Keratinocyte (primary cell): ENCODE data around the gene ITPKB. TPM values are rescaled to one million over a fixed set of nuclear protein-coding genes. Genes with fewer than 3 reads are reported as not detected.

ENCODE experiments used
- DNase-seq: peaks from one replicate; pipeline ENCODE4 v3.0.0-alpha.2; 2011; ENCODE audit warnings: low read depth, missing footprints, low spot score
- FAIRE-seq: peaks from 2 replicates; lab custom pipeline; 2011; peaks lifted over from hg19 to GRCh38; lab: Jason Lieb, UNC
- H2AFZ ChIP-seq: 2 replicates; pipeline ENCODE4 v1.6.0; 2012; ENCODE audit warnings: low read length, control low read depth, inconsistent platforms; ENCODE audit not compliant: control insufficient read depth
- H3K27ac ChIP-seq: 2 replicates; pipeline ENCODE4 v1.5.1; 2011; ENCODE audit warnings: low read length; ENCODE audit not compliant: control insufficient read depth, insufficient read depth
- H3K27me3 ChIP-seq: 3 replicates; pipeline ENCODE4 v1.6.0; 2011; ENCODE audit warnings: low read length; ENCODE audit not compliant: control insufficient read depth, insufficient read depth; ENCODE audit errors: extremely low read depth
- H3K36me3 ChIP-seq, 2 experiments: 2 replicates in 1 of 2; 3 replicates in 1 of 2; pipeline ENCODE4 v1.5.1; 2011; ENCODE audit warnings: low read length in 2 of 2, mild to moderate bottlenecking in 1 of 2; ENCODE audit not compliant: control insufficient read depth in 2 of 2, insufficient read depth in 2 of 2; ENCODE audit errors: extremely low read depth in 1 of 2
- H3K4me1 ChIP-seq: 3 replicates; pipeline ENCODE4 v1.5.1; 2011; ENCODE audit warnings: low read length; ENCODE audit not compliant: control insufficient read depth, insufficient read depth; ENCODE audit errors: extremely low read depth
- H3K4me2 ChIP-seq: 3 replicates; pipeline ENCODE4 v1.6.0; 2011; ENCODE audit warnings: low read depth, low read length; ENCODE audit not compliant: control insufficient read depth, insufficient read depth; ENCODE audit errors: extremely low read depth
- H3K4me3 ChIP-seq, 3 experiments: fragments of 200-600 bp in 1 of 3; sonication (generic) in 1 of 3; 2 replicates in 2 of 3; 3 replicates in 1 of 3; pipeline ENCODE4 v1.5.1; 2011 to 2016; ENCODE audit warnings: low read length in 3 of 3, mild to moderate bottlenecking in 3 of 3, control low read depth in 2 of 3, inconsistent platforms in 1 of 3, low read depth in 1 of 3, mixed read lengths in 1 of 3, mixed run types in 1 of 3, moderate library complexity in 1 of 3; ENCODE audit not compliant: control insufficient read depth in 2 of 3, insufficient read depth in 2 of 3; ENCODE audit errors: extremely low read depth in 1 of 3
- H3K79me2 ChIP-seq: 2 replicates; pipeline ENCODE4 v1.6.0; 2012; ENCODE audit warnings: low read length; ENCODE audit not compliant: control insufficient read depth, insufficient read depth
- H3K9ac ChIP-seq: 3 replicates; pipeline ENCODE4 v1.6.0; 2011; ENCODE audit warnings: low read length; ENCODE audit not compliant: control insufficient read depth, insufficient read depth; ENCODE audit errors: extremely low read depth
- H3K9me1 ChIP-seq: 3 replicates; pipeline ENCODE4 v1.6.0; 2011; ENCODE audit warnings: low read length; ENCODE audit not compliant: control insufficient read depth, insufficient read depth; ENCODE audit errors: extremely low read depth
- H3K9me3 ChIP-seq: 2 replicates; pipeline ENCODE4 v1.5.1; 2012; ENCODE audit warnings: low read depth, low read length; ENCODE audit not compliant: control insufficient read depth
- H4K20me1 ChIP-seq: 3 replicates; pipeline ENCODE4 v1.6.0; 2011; ENCODE audit warnings: low read length; ENCODE audit not compliant: control insufficient read depth, insufficient read depth; ENCODE audit errors: extremely low read depth
- CTCF ChIP-seq, 3 experiments: IDR thresholded peaks in 1 of 3; conservative IDR thresholded peaks in 1 of 3; optimal IDR thresholded peaks in 1 of 3; 2 replicates in 2 of 3; 3 replicates in 1 of 3; pipeline versions ENCODE3 to v1.5.1; 2011; ENCODE audit warnings: low read length in 3 of 3, mild to moderate bottlenecking in 3 of 3, moderate library complexity in 2 of 3, control low read depth in 1 of 3, inconsistent platforms in 1 of 3; ENCODE audit not compliant: insufficient read depth in 2 of 3; ENCODE audit errors: extremely low read depth in 1 of 3
- EZH2 ChIP-seq: IDR thresholded peaks from one replicate; pipeline ENCODE4 v1.6.1; 2012; ENCODE audit warnings: inconsistent platforms, mild to moderate bottlenecking, low read length, moderate library complexity
- dilution Hi-C: fragments of 300-500 bp; cut with MboI; formaldehyde crosslinking; loops from one replicate; pipeline ENCODE4 v1.7.0; 2020; ENCODE audit warnings: low sequenced_read_pairs; ENCODE audit not compliant: extremely low pct_ligation_motif_present
- polyA plus RNA-seq, 5 experiments: library from polyadenylated mRNA; depleted of rRNA in 3 of 5; stranded (reverse) in 3 of 5; stranded (forward) in 1 of 5; unstranded in 1 of 5; fragments of >200 nt; gene quantifications; 1 replicate in 1 of 5; 2 replicates in 3 of 5; 3 replicates in 1 of 5; pipeline versions ENCODE4 v1.2.1 to v1.2.3, GENCODE V29; 2011 to 2012; ENCODE audit warnings: missing spikeins in 2 of 5, low read depth in 1 of 5, low replicate concordance in 1 of 5

Gene ITPKB
- polyA plus RNA-seq, 1 donor (not counting 4 experiments of a cell fraction or from before 2014, with no cell fraction given), result 3.2 TPM

GRCh38 chr1:226697151-226697928 lies 41.7 kb downstream of the ITPKB start:
- Histone ChIP-seq H4K20me1 (peaks cover 4% of the 10 kb centered on the region), H3K4me1 (peaks cover 32% of the 10 kb centered on the region), H3K27me3 (no peaks in the 10 kb centered on the region), H3K79me2 (no peaks in the 10 kb centered on the region), H2AFZ (no peak overlapping the region), H3K9me3 (no peaks in the 10 kb centered on the region), H3K36me3 (peaks cover 0 to 5% of the 10 kb centered on the region in 2 experiments), H3K4me2 (peak overlapping the region; percentile 72), H3K4me3 (no peak overlapping the region), H3K27ac (peak overlapping the region; percentile 64), H3K9ac (peak overlapping the region; percentile 19), H3K9me1 (no peaks in the 10 kb centered on the region)
- dilution Hi-C loops, result no loop called here
- DNase-seq (peak; percentile 74), FAIRE-seq (peak; percentile 96)
- no peak for TF ChIP-seq CTCF (optimal IDR thresholded peaks at IDR 0.05 in 1 of 3, IDR thresholded peaks at IDR 0.05 in 1 of 3, conservative IDR thresholded peaks at IDR 0.05 in 1 of 3; ENCODE audit: extremely low read depth in 1 of 3, insufficient read depth in 2 of 3, low read length in 3 of 3)
- TF ChIP-seq EZH2, result no peak

- H3K27me3 ChIP-seq, result no peaks in the 10 kb centered on the region
- peak overlapping the region; percentile 64 for H3K27ac ChIP-seq
- no peak for TF ChIP-seq CTCF (optimal IDR thresholded peaks at IDR 0.05 in 1 of 3, IDR thresholded peaks at IDR 0.05 in 1 of 3, conservative IDR thresholded peaks at IDR 0.05 in 1 of 3; ENCODE audit: extremely low read depth in 1 of 3, insufficient read depth in 2 of 3, low read length in 3 of 3)
- TF ChIP-seq EZH2, result no peak
- H3K9ac ChIP-seq, result peak overlapping the region; percentile 31
- H3K79me2 ChIP-seq, result no peaks in the 10 kb centered on the region
- H3K4me1 ChIP-seq, result peaks cover 32% of the 10 kb centered on the region
- no peak overlapping the region for H2AFZ ChIP-seq
- H4K20me1 ChIP-seq, result peaks cover 4% of the 10 kb centered on the region
- H3K4me2 ChIP-seq, result peak overlapping the region; percentile 72
- FAIRE-seq (no peak), DNase-seq (peak; percentile 45)
- no peaks in the 10 kb centered on the region for H3K9me3 ChIP-seq
- dilution Hi-C loops, result no loop called here
- no peaks in the 10 kb centered on the region for H3K9me1 ChIP-seq
- H3K36me3 ChIP-seq, result peaks cover 0 to 5% of the 10 kb centered on the region in 2 experiments
- no peak overlapping the region for H3K4me3 ChIP-seq
Measured at GRCh38 chr1:226696547-226696946, 42.5 kb downstream of the ITPKB start.
